Measurements from ENCODE around the gene COL12A1.

The COL12A1 gene

GRCh38 chr6:75176076-75176582, 29.7 kb downstream of the COL12A1 start:
- no peak for DNase-seq
- no peak overlapping the region for H3K27ac ChIP-seq (ENCODE audit: low read length, poor library complexity, severe bottlenecking)
- H3K4ac ChIP-seq (ENCODE audit: low read depth in 1 of 2, low read length in 2 of 2) = no peak overlapping the region
- H2BK5ac ChIP-seq (ENCODE audit: low read depth, low read length, poor library complexity, severe bottlenecking) = no peak overlapping the region
- no peak overlapping the region for H2AK5ac ChIP-seq (ENCODE audit: low read length, severe bottlenecking)
- no peak overlapping the region for H3K4me3 ChIP-seq (ENCODE audit: insufficient read depth in 1 of 2, low read depth in 1 of 2, low read length in 2 of 2)
- H3K27me3 ChIP-seq (ENCODE audit: control insufficient read depth in 1 of 2, insufficient read depth in 1 of 2, low read length in 2 of 2) = no peaks in the 10 kb centered on the region
- H2BK12ac ChIP-seq (ENCODE audit: low read length in 2 of 2) = no peak overlapping the region
- H4K91ac ChIP-seq (ENCODE audit: low read length) = no peak overlapping the region
- H3K36me3 ChIP-seq (ENCODE audit: control insufficient read depth in 1 of 2, insufficient read depth in 2 of 2, low read depth in 1 of 2, low read length in 2 of 2) = peaks cover 16 to 46% of the 10 kb centered on the region in 2 experiments
- no peak overlapping the region for H3K14ac ChIP-seq (ENCODE audit: low read length in 2 of 2)
- no peak overlapping the region for H2BK15ac ChIP-seq (ENCODE audit: low read depth, poor library complexity, severe bottlenecking)
- H3K79me1 ChIP-seq (replicated peaks; ENCODE audit: low read length, poor library complexity, severe bottlenecking) = peaks cover 13% of the 10 kb centered on the region
- 93% methylated on average over 3 of the region's 3 CpGs for WGBS
- H3K9ac ChIP-seq (ENCODE audit: low read length) = no peak overlapping the region
- H3K18ac ChIP-seq (ENCODE audit: low read depth in 1 of 2, low read length in 2 of 2) = no peak overlapping the region
- H2BK120ac ChIP-seq (ENCODE audit: low read depth, low read length) = no peak overlapping the region
- H3K23ac ChIP-seq (ENCODE audit: low read length in 2 of 2) = no peak overlapping the region
- no peak overlapping the region for H3K4me2 ChIP-seq (ENCODE audit: low read length, poor library complexity, severe bottlenecking)
- no peak overlapping the region for H2AFZ ChIP-seq (ENCODE audit: low read depth, low read length)
- H3K4me1 ChIP-seq (ENCODE audit: control insufficient read depth, insufficient read depth, low read depth, low read length) = peaks cover 4% of the 10 kb centered on the region
- no peaks in the 10 kb centered on the region for H3K9me3 ChIP-seq (ENCODE audit: control insufficient read depth, low read length)
- H4K8ac ChIP-seq (ENCODE audit: low read length) = peak overlapping the region; percentile 27

DNA sequence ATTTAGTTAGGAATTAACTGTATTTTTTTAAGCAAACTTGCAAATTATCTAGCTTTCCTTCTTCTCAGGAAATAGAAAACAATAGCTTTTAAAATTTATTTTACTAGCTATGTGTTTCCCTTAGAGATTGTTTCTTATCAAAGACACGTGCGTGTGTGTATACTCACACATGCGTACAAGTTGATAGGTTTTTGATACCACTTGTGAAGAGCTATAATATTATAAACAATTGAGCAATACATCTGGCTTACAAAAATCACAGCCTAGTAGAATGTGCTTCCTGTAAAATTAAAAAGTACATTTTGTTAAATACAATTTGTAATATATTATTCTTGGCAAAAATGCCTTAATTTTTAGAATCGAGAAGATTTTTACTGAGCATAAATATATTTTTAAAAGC, 33.9 kb downstream of the COL12A1 start:
- H2BK15ac ChIP-seq (ENCODE audit: low read depth, poor library complexity, severe bottlenecking) = no peak overlapping the region
- H3K9me3 ChIP-seq (ENCODE audit: control insufficient read depth, low read length) = no peaks in the 10 kb centered on the region
- H3K14ac ChIP-seq (ENCODE audit: low read length in 2 of 2) = no peak overlapping the region
- WGBS = no CpG with 5 or more reads among the region's 4 CpGs
- H3K36me3 ChIP-seq (ENCODE audit: control insufficient read depth in 1 of 2, insufficient read depth in 2 of 2, low read depth in 1 of 2, low read length in 2 of 2) = peaks cover 13 to 26% of the 10 kb centered on the region in 2 experiments
- DNase-seq = no peak
- H4K91ac ChIP-seq (ENCODE audit: low read length) = no peak overlapping the region
- no peak overlapping the region for H3K27ac ChIP-seq (ENCODE audit: low read length, poor library complexity, severe bottlenecking)
- peaks cover 14% of the 10 kb centered on the region for H3K79me1 ChIP-seq (replicated peaks; ENCODE audit: low read length, poor library complexity, severe bottlenecking)
- no peak overlapping the region for H2AFZ ChIP-seq (ENCODE audit: low read depth, low read length)
- H3K18ac ChIP-seq (ENCODE audit: low read depth in 1 of 2, low read length in 2 of 2) = no peak overlapping the region
- no peak overlapping the region for H3K4ac ChIP-seq (ENCODE audit: low read depth in 1 of 2, low read length in 2 of 2)
- no peak overlapping the region for H2BK5ac ChIP-seq (ENCODE audit: low read depth, low read length, poor library complexity, severe bottlenecking)
- no peak overlapping the region for H4K8ac ChIP-seq (ENCODE audit: low read length)
- no peaks in the 10 kb centered on the region for H3K27me3 ChIP-seq (ENCODE audit: control insufficient read depth in 1 of 2, insufficient read depth in 1 of 2, low read length in 2 of 2)
- H2AK5ac ChIP-seq (ENCODE audit: low read length, severe bottlenecking) = no peak overlapping the region
- H3K9ac ChIP-seq (ENCODE audit: low read length) = peak overlapping the region; percentile 51
- H3K4me3 ChIP-seq (ENCODE audit: insufficient read depth in 1 of 2, low read depth in 1 of 2, low read length in 2 of 2) = no peak overlapping the region
- no peak overlapping the region for H3K23ac ChIP-seq (ENCODE audit: low read length in 2 of 2)
- peaks cover 2% of the 10 kb centered on the region for H3K4me1 ChIP-seq (ENCODE audit: control insufficient read depth, insufficient read depth, low read depth, low read length)
- no peak overlapping the region for H2BK120ac ChIP-seq (ENCODE audit: low read depth, low read length)
- no peak overlapping the region for H2BK12ac ChIP-seq (ENCODE audit: low read length in 2 of 2)
- no peak overlapping the region for H3K4me2 ChIP-seq (ENCODE audit: low read length, poor library complexity, severe bottlenecking)

DNA sequence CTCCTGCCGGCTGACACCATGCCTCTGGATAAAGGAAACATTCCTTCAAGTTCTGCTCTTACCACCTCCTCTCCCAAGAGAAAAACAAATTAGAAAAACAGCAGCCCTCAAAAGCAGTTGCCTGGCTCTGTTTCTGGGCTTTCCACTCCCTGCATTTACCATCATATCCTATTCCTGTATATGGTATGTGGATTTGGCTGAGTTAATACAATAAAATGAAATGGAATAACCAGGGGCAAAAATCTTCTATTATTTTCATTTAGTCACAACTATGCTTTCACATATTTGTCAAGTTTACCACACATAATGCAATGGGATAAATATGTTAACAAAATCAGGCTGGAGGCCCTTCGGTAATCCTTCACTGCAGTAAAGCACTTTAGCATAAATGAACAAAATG, 34.3 kb downstream of the COL12A1 start:
- no peak overlapping the region for H3K4me2 ChIP-seq (ENCODE audit: low read length, poor library complexity, severe bottlenecking)
- H3K14ac ChIP-seq (ENCODE audit: low read length in 2 of 2) = no peak overlapping the region
- DNase-seq = no peak
- peaks cover 13 to 26% of the 10 kb centered on the region in 2 experiments for H3K36me3 ChIP-seq (ENCODE audit: control insufficient read depth in 1 of 2, insufficient read depth in 2 of 2, low read depth in 1 of 2, low read length in 2 of 2)
- H3K23ac ChIP-seq (ENCODE audit: low read length in 2 of 2) = no peak overlapping the region
- 50% methylated on average over 1 of the region's 2 CpGs for WGBS
- no peak overlapping the region for H3K4me3 ChIP-seq (ENCODE audit: insufficient read depth in 1 of 2, low read depth in 1 of 2, low read length in 2 of 2)
- no peak overlapping the region for H2BK12ac ChIP-seq (ENCODE audit: low read length in 2 of 2)
- H3K4me1 ChIP-seq (ENCODE audit: control insufficient read depth, insufficient read depth, low read depth, low read length) = peaks cover 2% of the 10 kb centered on the region
- H3K9me3 ChIP-seq (ENCODE audit: control insufficient read depth, low read length) = no peaks in the 10 kb centered on the region
- no peak overlapping the region for H2BK15ac ChIP-seq (ENCODE audit: low read depth, poor library complexity, severe bottlenecking)
- H2AFZ ChIP-seq (ENCODE audit: low read depth, low read length) = no peak overlapping the region
- H3K9ac ChIP-seq (ENCODE audit: low read length) = peak overlapping the region; percentile 51
- no peak overlapping the region for H4K91ac ChIP-seq (ENCODE audit: low read length)
- H3K27ac ChIP-seq (ENCODE audit: low read length, poor library complexity, severe bottlenecking) = no peak overlapping the region
- H2BK5ac ChIP-seq (ENCODE audit: low read depth, low read length, poor library complexity, severe bottlenecking) = no peak overlapping the region
- no peaks in the 10 kb centered on the region for H3K27me3 ChIP-seq (ENCODE audit: control insufficient read depth in 1 of 2, insufficient read depth in 1 of 2, low read length in 2 of 2)
- H3K4ac ChIP-seq (ENCODE audit: low read depth in 1 of 2, low read length in 2 of 2) = no peak overlapping the region
- H4K8ac ChIP-seq (ENCODE audit: low read length) = no peak overlapping the region
- no peak overlapping the region for H2BK120ac ChIP-seq (ENCODE audit: low read depth, low read length)
- H2AK5ac ChIP-seq (ENCODE audit: low read length, severe bottlenecking) = no peak overlapping the region
- H3K79me1 ChIP-seq (replicated peaks; ENCODE audit: low read length, poor library complexity, severe bottlenecking) = peaks cover 14% of the 10 kb centered on the region
- H3K18ac ChIP-seq (ENCODE audit: low read depth in 1 of 2, low read length in 2 of 2) = peak overlapping the region in 1 of 2 experiments; percentile 33

GRCh38 chr6:75170691-75171560, 34.9 kb downstream of the COL12A1 start:
- no peak overlapping the region for H3K14ac ChIP-seq (ENCODE audit: low read length in 2 of 2)
- no peak overlapping the region for H4K91ac ChIP-seq (ENCODE audit: low read length)
- peaks cover 8 to 24% of the 10 kb centered on the region in 2 experiments for H3K36me3 ChIP-seq (ENCODE audit: control insufficient read depth in 1 of 2, insufficient read depth in 2 of 2, low read depth in 1 of 2, low read length in 2 of 2)
- no CpG with 5 or more reads among the region's 2 CpGs for WGBS
- no peak overlapping the region for H3K27ac ChIP-seq (ENCODE audit: low read length, poor library complexity, severe bottlenecking)
- H3K4me2 ChIP-seq (ENCODE audit: low read length, poor library complexity, severe bottlenecking) = no peak overlapping the region
- H2AFZ ChIP-seq (ENCODE audit: low read depth, low read length) = no peak overlapping the region
- H3K4me1 ChIP-seq (ENCODE audit: control insufficient read depth, insufficient read depth, low read depth, low read length) = no peaks in the 10 kb centered on the region
- H2BK5ac ChIP-seq (ENCODE audit: low read depth, low read length, poor library complexity, severe bottlenecking) = no peak overlapping the region
- no peak overlapping the region for H3K23ac ChIP-seq (ENCODE audit: low read length in 2 of 2)
- no peak overlapping the region for H2AK5ac ChIP-seq (ENCODE audit: low read length, severe bottlenecking)
- no peak overlapping the region for H3K4ac ChIP-seq (ENCODE audit: low read depth in 1 of 2, low read length in 2 of 2)
- DNase-seq = no peak
- H2BK15ac ChIP-seq (ENCODE audit: low read depth, poor library complexity, severe bottlenecking) = no peak overlapping the region
- no peak overlapping the region for H4K8ac ChIP-seq (ENCODE audit: low read length)
- H3K9me3 ChIP-seq (ENCODE audit: control insufficient read depth, low read length) = no peaks in the 10 kb centered on the region
- H3K9ac ChIP-seq (ENCODE audit: low read length) = peak overlapping the region; percentile 51
- H3K79me1 ChIP-seq (replicated peaks; ENCODE audit: low read length, poor library complexity, severe bottlenecking) = peaks cover 12% of the 10 kb centered on the region
- peak overlapping the region in 1 of 2 experiments; percentile 33 for H3K18ac ChIP-seq (ENCODE audit: low read depth in 1 of 2, low read length in 2 of 2)
- no peak overlapping the region for H2BK120ac ChIP-seq (ENCODE audit: low read depth, low read length)
- no peak overlapping the region for H3K4me3 ChIP-seq (ENCODE audit: insufficient read depth in 1 of 2, low read depth in 1 of 2, low read length in 2 of 2)
- H3K27me3 ChIP-seq (ENCODE audit: control insufficient read depth in 1 of 2, insufficient read depth in 1 of 2, low read length in 2 of 2) = no peaks in the 10 kb centered on the region
- H2BK12ac ChIP-seq (ENCODE audit: low read length in 2 of 2) = no peak overlapping the region

Data from mesenchymal stem cell (in vitro differentiated cells and primary cell).